ENCODE results near the gene MSL1.

DNA sequence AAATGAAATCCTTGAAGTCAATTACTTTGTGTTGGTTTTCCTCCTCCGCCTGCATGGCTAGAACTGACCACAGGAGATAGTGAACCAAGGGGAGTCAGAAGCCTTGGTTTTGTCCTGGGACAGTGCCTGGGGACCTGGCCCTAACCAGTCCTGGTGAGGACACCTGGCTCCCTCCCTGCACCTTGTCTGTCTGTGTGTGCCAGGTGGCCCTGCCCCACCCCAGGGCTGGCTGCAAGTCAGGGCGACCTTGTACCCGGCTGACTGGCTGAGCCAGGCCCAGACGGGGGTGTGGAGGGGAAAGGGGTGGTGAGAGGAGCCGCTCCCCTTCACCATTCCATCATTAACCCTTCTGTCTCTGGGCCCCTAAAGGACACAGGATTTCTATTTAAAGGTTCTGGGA lies 58.9 kb downstream of the MSL1 start:
- TF ChIP-seq POLR2A (IDR thresholded peaks at IDR 0.05): no peak
- TF ChIP-seq, protein P1, sequence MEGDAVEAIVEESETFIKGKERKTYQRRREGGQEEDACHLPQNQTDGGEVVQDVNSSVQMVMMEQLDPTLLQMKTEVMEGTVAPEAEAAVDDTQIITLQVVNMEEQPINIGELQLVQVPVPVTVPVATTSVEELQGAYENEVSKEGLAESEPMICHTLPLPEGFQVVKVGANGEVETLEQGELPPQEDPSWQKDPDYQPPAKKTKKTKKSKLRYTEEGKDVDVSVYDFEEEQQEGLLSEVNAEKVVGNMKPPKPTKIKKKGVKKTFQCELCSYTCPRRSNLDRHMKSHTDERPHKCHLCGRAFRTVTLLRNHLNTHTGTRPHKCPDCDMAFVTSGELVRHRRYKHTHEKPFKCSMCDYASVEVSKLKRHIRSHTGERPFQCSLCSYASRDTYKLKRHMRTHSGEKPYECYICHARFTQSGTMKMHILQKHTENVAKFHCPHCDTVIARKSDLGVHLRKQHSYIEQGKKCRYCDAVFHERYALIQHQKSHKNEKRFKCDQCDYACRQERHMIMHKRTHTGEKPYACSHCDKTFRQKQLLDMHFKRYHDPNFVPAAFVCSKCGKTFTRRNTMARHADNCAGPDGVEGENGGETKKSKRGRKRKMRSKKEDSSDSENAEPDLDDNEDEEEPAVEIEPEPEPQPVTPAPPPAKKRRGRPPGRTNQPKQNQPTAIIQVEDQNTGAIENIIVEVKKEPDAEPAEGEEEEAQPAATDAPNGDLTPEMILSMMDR (IDR thresholded peaks at IDR 0.05 in 8 of 11, conservative IDR thresholded peaks at IDR 0.05 in 3 of 11): no peak
- no peak for TF ChIP-seq POLR2AphosphoS5 (IDR thresholded peaks at IDR 0.05)
